ENCODE data around the gene COMT.

COMT gene

GRCh38 chr22:19962246-19962908 is 20.8 kb downstream of the COMT start (continued):
- no peak for TF ChIP-seq PRDM10 (tag by site-specific recombination; IDR thresholded peaks at IDR 0.05)
- no peak for TF ChIP-seq ZNF692 (tag by site-specific recombination; IDR thresholded peaks at IDR 0.05)
- no peak for TF ChIP-seq ZNF791 (tag by site-specific recombination; IDR thresholded peaks at IDR 0.05)
- no peak for TF ChIP-seq ZFP3 (tag by site-specific recombination; IDR thresholded peaks at IDR 0.05; ENCODE audit: low read depth)
- no peak for TF ChIP-seq RBAK (tag by site-specific recombination; IDR thresholded peaks at IDR 0.05)
- no peak for TF ChIP-seq ZBTB10 (tag by site-specific recombination; IDR thresholded peaks at IDR 0.05)
- no peak for TF ChIP-seq ZNF404 (tag by site-specific recombination; IDR thresholded peaks at IDR 0.05)
- no peak for TF ChIP-seq ZNF518A (tag by site-specific recombination; conservative IDR thresholded peaks at IDR 0.05; ENCODE audit: low read depth)
- TF ChIP-seq ZNF623 (tag by site-specific recombination; IDR thresholded peaks at IDR 0.05): no peak
- no peak for TF ChIP-seq ZNF624 (tag by site-specific recombination; IDR thresholded peaks at IDR 0.05)
- TF ChIP-seq ZNF561 (tag by site-specific recombination; IDR thresholded peaks at IDR 0.05; ENCODE audit: borderline replicate concordance): no peak
- TF ChIP-seq ZNF585B (tag by site-specific recombination; IDR thresholded peaks at IDR 0.05): no peak
- no peak for TF ChIP-seq ZNF174 (tag by site-specific recombination; IDR thresholded peaks at IDR 0.05)
- no peak for TF ChIP-seq ZNF311 (tag by site-specific recombination; IDR thresholded peaks at IDR 0.05; ENCODE audit: borderline replicate concordance)
- TF ChIP-seq ZNF843 (tag by site-specific recombination; IDR thresholded peaks at IDR 0.05): no peak
- TF ChIP-seq ZEB2 (tag by site-specific recombination; IDR thresholded peaks at IDR 0.05): no peak
- TF ChIP-seq ZNF416 (tag by site-specific recombination; IDR thresholded peaks at IDR 0.05): no peak
- TF ChIP-seq ZNF596 (tag by site-specific recombination; IDR thresholded peaks at IDR 0.05): no peak
- no peak for TF ChIP-seq FEZF1 (tag by site-specific recombination; IDR thresholded peaks at IDR 0.05)
- TF ChIP-seq ZNF354C (tag by site-specific recombination; IDR thresholded peaks at IDR 0.05; ENCODE audit: borderline replicate concordance, low read depth): no peak
- TF ChIP-seq ZNF391 (tag by site-specific recombination; IDR thresholded peaks at IDR 0.05; ENCODE audit: borderline replicate concordance, low read depth): no peak
- no peak for TF ChIP-seq GLI2 (tag by site-specific recombination; IDR thresholded peaks at IDR 0.05; ENCODE audit: borderline replicate concordance, low read depth)
- TF ChIP-seq ZNF48 (tag by site-specific recombination; IDR thresholded peaks at IDR 0.05): no peak
